T-cell (primary cell): ENCODE measurements around the gene LCN12. TPM values are rescaled to one million over a fixed set of nuclear protein-coding genes. Genes with fewer than 3 reads are reported as not detected.

Experiments
- ATAC-seq, 4 experiments: fragments of 200-7000 bp in 3 of 4; fragments of 150-1000 bp in 1 of 4; cut with Tn5 transposase; replicated peaks in 1 of 4; 1 replicate in 3 of 4; 2 replicates in 1 of 4; pipeline ENCODE4 v1.10.0; 2021; ENCODE audit warnings: moderate library complexity in 3 of 4, mild to moderate bottlenecking in 2 of 4, moderate number of reproducible peaks in 1 of 4
- CTCF ChIA-PET, 2 donors: fragments of 300-600 bp; sonication (Branson Sonifier 250); formaldehyde crosslinking; loops; one replicate each; lab custom pipeline; 2022; ENCODE audit warnings: antibody characterized with exemption in 2 of 2; lab: Charles Lee
- POLR2A ChIA-PET, 2 donors: fragments of 300-600 bp; sonication (Branson Sonifier 250); formaldehyde crosslinking; loops; one replicate each; lab custom pipeline; 2022; ENCODE audit warnings: antibody characterized with exemption in 2 of 2; lab: Charles Lee
- DNase-seq, 35 experiments: peaks; one replicate each; pipeline versions ENCODE4 v3.0.0 to v3.0.0-alpha.2; 2013 to 2023
- H3K27ac ChIP-seq: one replicate; pipeline ENCODE4 v1.5.1; 2013; ENCODE audit warnings: low read length
- H3K27me3 ChIP-seq, 2 experiments: replicated peaks in 1 of 2; 1 replicate in 1 of 2; 2 replicates in 1 of 2; pipeline versions ENCODE4 v1.6.1 to v1.7.0; 2013; ENCODE audit warnings: low read length in 1 of 2, mixed read lengths in 1 of 2; ENCODE audit not compliant: control insufficient read depth in 2 of 2, insufficient read depth in 2 of 2; ENCODE audit errors: extremely low read depth in 1 of 2
- H3K36me3 ChIP-seq, 2 donors: 1 replicate in 1 of 2; 2 replicates in 1 of 2; pipeline versions ENCODE4 v1.6.1 to v1.7.0; 2013; ENCODE audit warnings: low read length in 1 of 2; ENCODE audit not compliant: control insufficient read depth in 2 of 2, insufficient read depth in 1 of 2; ENCODE audit errors: extremely low read depth in 1 of 2
- H3K4me1 ChIP-seq, 2 experiments: 1 replicate in 1 of 2; 2 replicates in 1 of 2; pipeline versions ENCODE4 v1.6.1 to v1.7.0; 2013; ENCODE audit warnings: low read length in 2 of 2, mixed read lengths in 1 of 2; ENCODE audit not compliant: insufficient read depth in 2 of 2, control insufficient read depth in 1 of 2; ENCODE audit errors: extremely low read depth in 1 of 2
- H3K4me3 ChIP-seq, 2 donors: 1 replicate in 1 of 2; 2 replicates in 1 of 2; pipeline versions ENCODE4 v1.5.1 to v1.7.0; 2013; ENCODE audit warnings: mild to moderate bottlenecking in 2 of 2, low read length in 1 of 2, moderate library complexity in 1 of 2; ENCODE audit not compliant: control insufficient read depth in 1 of 2; ENCODE audit errors: extremely low read depth in 1 of 2
- H3K9me3 ChIP-seq: 2 replicates; pipeline ENCODE4 v1.7.0; 2013
- H3K27ac Mint-ChIP-seq, 2 donors: one replicate each; pipeline ENCODE4 v1.8.0; 2020 to 2021; ENCODE audit warnings: mild to moderate bottlenecking in 2 of 2, mixed read lengths in 2 of 2
- H3K27me3 Mint-ChIP-seq, 2 donors: one replicate each; pipeline ENCODE4 v1.8.0; 2021 to 2022; ENCODE audit warnings: mixed read lengths in 2 of 2
- H3K36me3 Mint-ChIP-seq: one replicate; pipeline ENCODE4 v1.8.0; 2021; ENCODE audit warnings: mixed read lengths
- H3K4me1 Mint-ChIP-seq, 3 donors: one replicate each; pipeline ENCODE4 v1.8.0; 2020 to 2022; ENCODE audit warnings: mixed read lengths in 3 of 3, mild to moderate bottlenecking in 1 of 3
- H3K4me3 Mint-ChIP-seq, 3 donors: one replicate each; pipeline ENCODE4 v1.8.0; 2020 to 2022; ENCODE audit warnings: mild to moderate bottlenecking in 3 of 3, mixed read lengths in 3 of 3, moderate library complexity in 3 of 3
- H3K9me3 Mint-ChIP-seq, 3 donors: one replicate each; pipeline ENCODE4 v1.8.0; 2020 to 2022; ENCODE audit warnings: mixed read lengths in 3 of 3
- WGBS: methylation state at CpG from one replicate; pipeline ENCODE4 v1.1.5; 2013; ENCODE audit warnings: missing lambda C conversion rate; ENCODE audit not compliant: insufficient coverage; 5-methylcytosine and 5-hydroxymethylcytosine counted together
- total RNA-seq, 35 experiments: library from RNA in 6 of 35; stranded (reverse) in 6 of 35; fragments of 120-200 nt in 1 of 35; gene quantifications; one replicate each; pipeline versions ENCODE4 v1.2.1 to v1.2.4 and lab custom pipeline; 2013 to 2026

Gene LCN12
- total RNA-seq, 5 donors from 2014 or later (not counting 1 experiment from before 2014, with no cell fraction given), result 1.1 to 3.3 (median 2.2) TPM

DNA sequence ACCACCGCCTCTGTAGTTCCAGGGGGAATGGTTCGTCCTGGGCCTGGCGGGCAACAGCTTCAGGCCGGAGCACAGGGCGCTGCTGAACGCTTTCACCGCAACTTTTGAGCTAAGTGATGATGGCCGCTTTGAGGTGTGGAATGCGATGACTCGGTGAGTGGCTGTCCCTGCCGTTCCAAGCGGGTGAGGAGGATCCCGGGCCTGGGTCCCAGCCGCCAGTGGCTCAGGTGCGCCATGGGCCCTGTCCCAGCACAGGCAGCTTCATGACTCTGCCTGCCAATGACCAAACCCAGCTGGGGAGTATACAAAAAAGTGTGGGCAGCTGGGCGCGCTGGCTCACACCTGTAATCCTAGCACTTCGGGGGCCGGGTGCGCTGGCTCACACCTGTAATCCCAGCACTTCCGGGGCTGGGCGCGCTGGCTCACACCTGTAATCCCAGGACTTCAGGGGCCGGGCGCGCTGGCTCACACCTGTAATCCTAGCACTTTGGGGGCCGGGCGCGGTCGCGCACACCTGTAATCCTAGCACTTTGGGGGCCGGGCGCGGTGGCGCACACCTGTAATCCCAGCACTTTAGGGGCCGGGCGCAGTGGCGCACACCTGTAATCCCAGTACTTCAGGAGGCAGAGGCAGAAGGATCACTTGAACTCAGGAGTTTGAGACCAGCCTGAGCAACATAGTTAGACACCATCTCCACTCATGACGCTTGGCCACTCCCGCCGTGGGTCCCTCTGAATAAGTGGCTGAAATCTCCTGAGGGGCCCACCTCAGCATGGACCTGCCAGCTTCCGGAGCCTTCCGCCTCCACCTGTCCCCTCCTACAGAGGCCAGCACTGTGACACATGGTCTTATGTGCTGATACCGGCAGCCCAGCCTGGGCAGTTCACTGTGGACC lies 1.1 kb downstream of the LCN12 start:
- Histone ChIP-seq H3K36me3 (no peaks in the 10 kb centered on the region), H3K9me3 (no peaks in the 10 kb centered on the region), H3K4me1 (peaks cover 5 to 36% of the 10 kb centered on the region in 2 experiments), H3K27ac (no peak overlapping the region), H3K27me3 (peaks cover 0 to 3% of the 10 kb centered on the region in 2 experiments), H3K4me3 (no peak overlapping the region)
- CTCF ChIA-PET, result interaction anchor here in 1 of 2 donors (0.6 kb wide), 1 partner anchor 10 kb away, joined by 3 read pairs; no protein-coding TSS in a partner anchor
- no peak overlapping the region for H3K4me3 Mint-ChIP-seq
- H3K27ac Mint-ChIP-seq, result no peak overlapping the region
- DNase-seq (no peak), ATAC-seq (no peak)
- no peaks in the 10 kb centered on the region for H3K36me3 Mint-ChIP-seq
- POLR2A ChIA-PET, result interaction anchor here in 1 of 2 donors (0.6 kb wide), 1 partner anchor 766 kb away, joined by 5 read pairs; no protein-coding TSS in a partner anchor
- peaks cover 0 to 2% (median 0%) of the 10 kb centered on the region in 3 donors for H3K9me3 Mint-ChIP-seq
- H3K4me1 Mint-ChIP-seq, result peaks cover 6 to 13% (median 8%) of the 10 kb centered on the region in 3 donors
- 93% methylated on average over 35 of the region's 44 CpGs for WGBS
- no peaks in the 10 kb centered on the region for H3K27me3 Mint-ChIP-seq

DNA sequence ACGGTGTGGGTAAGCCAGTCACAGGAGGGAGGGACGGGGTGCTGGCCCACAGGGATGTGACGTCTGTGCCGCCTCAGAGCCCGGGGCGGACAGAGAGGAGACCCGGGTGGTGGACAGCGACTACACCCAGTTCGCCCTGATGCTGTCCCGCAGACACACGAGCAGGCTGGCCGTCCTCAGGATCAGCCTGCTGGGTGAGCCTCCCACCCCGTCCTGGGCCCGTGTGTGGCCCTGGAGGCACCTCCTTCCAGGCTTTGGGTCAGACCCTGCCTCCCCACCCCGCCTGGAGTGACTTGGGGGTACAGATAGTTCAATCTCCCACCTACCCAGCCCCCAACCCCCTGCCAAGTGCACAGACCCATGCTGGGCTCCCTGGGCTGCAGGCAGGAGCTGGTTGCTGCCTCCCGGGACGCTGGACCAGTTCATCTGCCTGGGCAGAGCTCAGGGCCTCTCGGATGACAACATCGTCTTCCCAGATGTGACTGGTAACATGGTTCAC lies 1.7 kb downstream of the LCN12 start:
- no peak for ATAC-seq
- POLR2A ChIA-PET, result no interaction called here
- no peak for DNase-seq
- H3K9me3 ChIP-seq, result no peaks in the 10 kb centered on the region
- no peaks in the 10 kb centered on the region for H3K36me3 ChIP-seq
- H3K27ac ChIP-seq, result no peak overlapping the region
- no peak overlapping the region for H3K4me3 ChIP-seq
- Mint-ChIP-seq H3K27me3 (no peaks in the 10 kb centered on the region), H3K9me3 (peaks cover 0 to 2% (median 0%) of the 10 kb centered on the region in 3 donors), H3K36me3 (no peaks in the 10 kb centered on the region), H3K27ac (no peak overlapping the region), H3K4me1 (peaks cover 6 to 13% (median 10%) of the 10 kb centered on the region in 3 donors), H3K4me3 (no peak overlapping the region)
- peaks cover 5 to 36% of the 10 kb centered on the region in 2 experiments for H3K4me1 ChIP-seq
- CTCF ChIA-PET, result no interaction called here
- 86% methylated on average over 18 of the region's 19 CpGs for WGBS
- peaks cover 0 to 3% of the 10 kb centered on the region in 2 experiments for H3K27me3 ChIP-seq

DNA sequence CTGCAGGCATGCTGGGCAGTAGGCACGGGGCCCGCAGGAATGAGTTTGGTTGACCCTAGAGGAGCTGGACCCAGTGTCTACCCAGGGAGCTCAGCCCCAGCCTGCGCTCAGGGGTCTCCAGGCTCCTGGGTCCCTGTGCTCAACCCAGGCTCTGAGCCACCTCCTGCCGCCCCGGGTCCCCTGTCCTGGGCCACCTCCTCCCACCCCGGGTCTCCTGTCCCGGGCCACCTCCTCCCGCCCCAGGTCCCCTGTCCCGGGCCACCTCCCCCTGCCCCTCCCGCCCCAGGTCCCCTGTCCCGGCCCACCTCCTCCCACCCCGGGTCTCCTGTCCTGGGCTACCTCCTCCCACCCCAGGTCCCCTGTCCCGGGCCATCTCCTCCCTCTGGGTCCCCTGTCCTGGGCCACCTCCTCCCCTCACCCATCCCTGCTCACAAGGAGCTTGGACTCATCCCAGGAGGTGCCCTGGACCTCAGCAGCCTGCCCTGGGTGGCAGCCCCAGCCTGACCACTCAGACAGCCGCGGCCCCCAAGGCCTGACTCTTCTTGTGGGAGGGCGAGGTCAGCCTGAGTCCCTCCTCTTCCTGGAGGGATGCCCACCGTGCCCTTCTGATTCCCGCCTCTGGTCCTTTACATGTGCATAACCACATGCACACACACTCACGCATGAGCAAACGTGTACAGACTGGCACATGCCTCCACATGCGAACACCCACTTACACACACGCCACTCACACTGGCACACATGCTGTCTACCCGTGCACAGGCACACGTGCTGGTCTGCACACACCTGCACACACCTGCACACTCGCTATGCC lies 2.4 kb downstream of the LCN12 start:
- H3K4me1 ChIP-seq, result peaks cover 2 to 36% of the 10 kb centered on the region in 2 experiments
- H3K9me3 ChIP-seq, result no peaks in the 10 kb centered on the region
- 88% methylated on average over 17 of the region's 25 CpGs for WGBS
- no peak overlapping the region for H3K27ac Mint-ChIP-seq
- DNase-seq, result no peak
- no peaks in the 10 kb centered on the region for H3K27me3 Mint-ChIP-seq
- H3K9me3 Mint-ChIP-seq, result peaks cover 0 to 2% (median 0%) of the 10 kb centered on the region in 3 donors
- H3K4me1 Mint-ChIP-seq, result peaks cover 6 to 12% (median 10%) of the 10 kb centered on the region in 3 donors
- no peak overlapping the region for H3K27ac ChIP-seq
- no peaks in the 10 kb centered on the region for H3K36me3 Mint-ChIP-seq
- POLR2A ChIA-PET, result no interaction called here
- no peak overlapping the region for H3K4me3 ChIP-seq
- no peaks in the 10 kb centered on the region for H3K36me3 ChIP-seq
- peaks cover 0 to 3% of the 10 kb centered on the region in 2 experiments for H3K27me3 ChIP-seq
- no peak overlapping the region for H3K4me3 Mint-ChIP-seq
- CTCF ChIA-PET, result interaction anchor here (0.5 to 0.6 kb wide), 3 partner anchors 30 to 487 kb away, joined by 6 to 8 read pairs (median 7); no protein-coding TSS in a partner anchor
- no peak for ATAC-seq

DNA sequence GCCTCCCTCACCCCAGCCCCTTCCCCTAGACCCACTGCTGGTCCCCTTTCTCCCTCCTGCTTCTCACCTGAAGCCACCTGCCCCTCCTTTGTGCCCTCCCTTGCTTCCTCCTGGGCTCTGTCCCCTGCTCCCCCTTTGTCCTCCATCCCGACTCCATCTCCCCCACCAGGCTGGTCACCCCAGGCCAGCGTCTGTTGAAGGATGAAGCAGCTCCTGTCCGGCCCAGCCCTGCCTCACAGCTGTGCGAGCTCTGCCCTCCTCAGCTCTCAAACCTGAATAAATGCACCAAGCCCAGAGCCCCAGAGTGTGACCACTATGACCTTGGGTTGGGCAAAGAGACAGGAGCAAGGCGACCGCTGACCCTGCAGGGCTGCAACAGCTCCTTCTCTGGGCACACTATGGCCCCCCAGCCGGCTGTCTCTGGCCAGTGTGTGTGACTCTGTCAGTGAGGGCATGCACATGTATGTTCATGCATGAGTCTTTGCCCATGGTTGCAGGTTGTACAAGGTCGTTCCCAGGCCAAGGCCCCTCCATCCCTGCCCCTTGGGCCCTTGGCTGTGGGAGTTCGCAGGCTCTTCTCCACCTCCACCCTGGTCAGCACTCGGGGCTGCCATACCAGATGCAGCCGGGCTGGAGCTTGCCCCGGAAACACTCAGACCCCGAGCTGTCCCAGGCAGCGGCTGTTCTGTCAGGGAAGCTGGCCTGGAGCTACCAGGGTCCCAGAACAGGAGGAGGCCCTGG lies 3.3 kb downstream of the LCN12 start:
- no peak overlapping the region for H3K4me3 ChIP-seq
- Mint-ChIP-seq H3K27ac (no peak overlapping the region), H3K36me3 (no peaks in the 10 kb centered on the region), H3K4me3 (no peak overlapping the region), H3K9me3 (peaks cover 0 to 2% (median 0%) of the 10 kb centered on the region in 3 donors), H3K4me1 (peaks cover 6 to 14% (median 13%) of the 10 kb centered on the region in 3 donors), H3K27me3 (no peaks in the 10 kb centered on the region)
- ChIA-PET CTCF (no interaction called here), POLR2A (no interaction called here)
- 91% methylated on average over 13 of the region's 14 CpGs for WGBS
- no peak overlapping the region for H3K27ac ChIP-seq
- ATAC-seq (no peak), DNase-seq (no peak)
- no peaks in the 10 kb centered on the region for H3K9me3 ChIP-seq
- no peaks in the 10 kb centered on the region for H3K36me3 ChIP-seq
- H3K27me3 ChIP-seq, result peaks cover 0 to 3% of the 10 kb centered on the region in 2 experiments
- peaks cover 0 to 39% of the 10 kb centered on the region in 2 experiments for H3K4me1 ChIP-seq

DNA sequence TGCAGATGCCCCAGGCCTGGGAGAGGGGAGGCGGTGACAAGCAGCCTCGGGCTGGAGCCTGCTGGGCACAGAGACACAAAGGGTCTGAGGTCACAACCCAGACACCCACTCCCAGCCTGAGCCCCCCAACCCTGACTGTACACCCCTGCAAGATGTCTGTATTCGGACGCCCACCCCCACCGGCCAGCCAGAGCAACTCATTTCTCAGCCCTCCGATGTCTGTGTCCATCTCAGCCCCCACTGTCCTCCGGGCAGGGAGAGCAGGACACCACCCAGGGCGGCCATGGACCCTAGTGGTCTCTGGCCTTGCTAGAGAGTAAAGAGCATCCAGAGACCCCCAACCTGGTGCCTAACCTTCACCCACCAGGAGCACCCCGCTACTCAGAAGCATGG lies 3.9 kb downstream of the LCN12 start:
- H3K4me1 Mint-ChIP-seq, result peaks cover 10 to 17% (median 16%) of the 10 kb centered on the region in 3 donors
- H3K27ac ChIP-seq, result no peak overlapping the region
- no peaks in the 10 kb centered on the region for H3K36me3 ChIP-seq
- H3K9me3 Mint-ChIP-seq, result peaks cover 0 to 2% (median 0%) of the 10 kb centered on the region in 3 donors
- no peaks in the 10 kb centered on the region for H3K36me3 Mint-ChIP-seq
- ChIA-PET CTCF (no interaction called here), POLR2A (no interaction called here)
- ATAC-seq (no peak), DNase-seq (no peak)
- H3K9me3 ChIP-seq, result no peaks in the 10 kb centered on the region
- H3K4me1 ChIP-seq, result peaks cover 1 to 39% of the 10 kb centered on the region in 2 experiments
- peaks cover 0 to 3% of the 10 kb centered on the region in 2 experiments for H3K27me3 ChIP-seq
- no peak overlapping the region for H3K4me3 ChIP-seq
- no peak overlapping the region for H3K4me3 Mint-ChIP-seq
- WGBS, result 95% methylated on average over 6 of the region's 9 CpGs
- H3K27ac Mint-ChIP-seq, result peak overlapping the region in 1 of 2 donors; percentile 34
- H3K27me3 Mint-ChIP-seq, result no peaks in the 10 kb centered on the region
